Skin of body (tissue), 2 donors: ENCODE data around the gene PIK3AP1. TPM values are rescaled to one million over a fixed set of nuclear protein-coding genes. Genes with fewer than 3 reads are reported as not detected.
"Not testable (repeated sequence)": the region's sequence is repeated elsewhere in the genome, so short reads cannot be mapped to it uniquely, and the experiment has no call there.

ENCODE experiments used
- DNase-seq: peaks from one replicate; lab custom pipeline; 2025; lab: John Stamatoyannopoulos, UW
- total RNA-seq: library from RNA; depleted of rRNA; stranded (reverse); fragments of >200 nt; gene quantifications from one replicate; pipeline ENCODE4 v1.2.3, GENCODE V29; 2014

PIK3AP1 gene, protein sequence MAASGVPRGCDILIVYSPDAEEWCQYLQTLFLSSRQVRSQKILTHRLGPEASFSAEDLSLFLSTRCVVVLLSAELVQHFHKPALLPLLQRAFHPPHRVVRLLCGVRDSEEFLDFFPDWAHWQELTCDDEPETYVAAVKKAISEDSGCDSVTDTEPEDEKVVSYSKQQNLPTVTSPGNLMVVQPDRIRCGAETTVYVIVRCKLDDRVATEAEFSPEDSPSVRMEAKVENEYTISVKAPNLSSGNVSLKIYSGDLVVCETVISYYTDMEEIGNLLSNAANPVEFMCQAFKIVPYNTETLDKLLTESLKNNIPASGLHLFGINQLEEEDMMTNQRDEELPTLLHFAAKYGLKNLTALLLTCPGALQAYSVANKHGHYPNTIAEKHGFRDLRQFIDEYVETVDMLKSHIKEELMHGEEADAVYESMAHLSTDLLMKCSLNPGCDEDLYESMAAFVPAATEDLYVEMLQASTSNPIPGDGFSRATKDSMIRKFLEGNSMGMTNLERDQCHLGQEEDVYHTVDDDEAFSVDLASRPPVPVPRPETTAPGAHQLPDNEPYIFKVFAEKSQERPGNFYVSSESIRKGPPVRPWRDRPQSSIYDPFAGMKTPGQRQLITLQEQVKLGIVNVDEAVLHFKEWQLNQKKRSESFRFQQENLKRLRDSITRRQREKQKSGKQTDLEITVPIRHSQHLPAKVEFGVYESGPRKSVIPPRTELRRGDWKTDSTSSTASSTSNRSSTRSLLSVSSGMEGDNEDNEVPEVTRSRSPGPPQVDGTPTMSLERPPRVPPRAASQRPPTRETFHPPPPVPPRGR
- 6.2 TPM for total RNA-seq

DNA sequence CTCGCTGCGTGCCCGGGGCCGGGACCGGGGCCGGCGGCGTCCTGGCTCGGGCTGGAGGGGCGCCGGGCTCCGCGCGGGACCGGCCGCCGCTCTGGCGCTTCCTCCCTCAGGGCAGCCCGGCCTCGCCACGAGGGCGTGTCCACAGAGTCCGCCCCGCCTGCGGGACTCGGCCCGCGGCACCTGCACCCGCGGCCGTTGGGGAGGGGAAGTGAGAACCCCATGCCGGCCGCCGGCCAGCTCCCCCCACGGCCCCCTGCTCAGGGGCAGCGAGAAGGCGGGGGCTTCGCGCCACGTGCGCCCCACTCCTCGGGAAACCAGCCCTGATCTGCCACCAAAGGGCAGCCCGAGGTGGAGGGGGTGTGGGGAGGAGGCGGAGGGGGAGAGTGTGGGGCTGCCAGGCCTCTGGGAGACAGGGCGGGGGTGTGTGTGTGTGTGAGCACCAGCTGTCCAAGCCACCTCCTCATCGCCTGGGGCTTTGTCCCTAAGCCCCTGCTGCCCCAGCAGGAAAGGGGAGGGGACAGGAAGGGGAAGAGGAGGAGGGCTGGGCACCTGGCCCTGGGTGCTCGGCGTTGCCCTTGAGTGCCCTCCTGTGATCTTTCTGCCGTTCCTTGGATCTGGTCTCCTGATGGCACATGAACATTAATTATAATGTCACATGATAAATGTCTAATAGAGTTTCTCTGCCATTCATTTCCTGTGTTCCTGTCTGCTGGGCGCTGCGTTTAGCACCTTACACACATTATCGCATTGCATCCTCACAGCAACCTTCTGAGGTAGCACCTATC, at the start of gene PIK3AP1:
PIK3AP1 (minus strand) TSS at position 93 of the 785 bp plus-strand sequence. CDS start 120 bp downstream, outside the sequence.
- no peak for DNase-seq

DNA sequence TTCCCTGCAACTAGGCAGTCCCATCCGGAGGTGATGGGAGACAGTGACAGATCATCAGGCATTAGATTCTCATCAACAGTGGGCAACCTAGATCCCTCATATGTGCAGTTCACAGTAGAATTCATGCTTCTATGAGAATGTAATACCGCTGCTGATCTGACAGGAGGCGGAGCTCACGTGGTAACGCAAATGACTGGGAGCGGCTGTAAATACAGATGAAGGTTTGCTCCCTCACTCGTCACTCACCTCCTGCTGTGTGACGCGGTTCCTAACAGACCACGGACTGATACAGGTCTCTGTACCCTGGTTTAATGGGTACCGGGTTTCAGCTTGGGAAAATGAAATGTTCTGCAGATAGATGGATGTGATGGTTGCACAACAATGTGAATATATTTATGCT, 47.8 kb upstream of the PIK3AP1 start:
- no peak for DNase-seq

DNA sequence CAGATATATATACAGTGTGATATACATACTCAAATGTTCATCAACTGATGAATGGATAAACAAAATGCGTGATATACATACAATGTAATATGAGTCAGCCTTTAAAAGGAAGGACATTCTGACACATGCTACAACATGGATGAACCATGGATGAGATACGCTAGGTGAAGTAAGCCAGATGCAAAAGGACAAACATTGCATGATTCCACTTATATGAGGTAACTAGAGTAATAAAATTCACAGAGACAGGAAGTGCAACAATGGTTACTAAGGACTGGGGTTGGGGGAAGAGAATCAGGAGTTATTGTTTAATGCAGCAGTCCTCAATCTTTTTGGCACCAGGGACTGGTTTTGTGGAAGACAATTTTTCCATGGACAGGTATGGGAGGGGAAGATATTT, 47.3 kb upstream of the PIK3AP1 start:
- DNase-seq, result no peak

DNA sequence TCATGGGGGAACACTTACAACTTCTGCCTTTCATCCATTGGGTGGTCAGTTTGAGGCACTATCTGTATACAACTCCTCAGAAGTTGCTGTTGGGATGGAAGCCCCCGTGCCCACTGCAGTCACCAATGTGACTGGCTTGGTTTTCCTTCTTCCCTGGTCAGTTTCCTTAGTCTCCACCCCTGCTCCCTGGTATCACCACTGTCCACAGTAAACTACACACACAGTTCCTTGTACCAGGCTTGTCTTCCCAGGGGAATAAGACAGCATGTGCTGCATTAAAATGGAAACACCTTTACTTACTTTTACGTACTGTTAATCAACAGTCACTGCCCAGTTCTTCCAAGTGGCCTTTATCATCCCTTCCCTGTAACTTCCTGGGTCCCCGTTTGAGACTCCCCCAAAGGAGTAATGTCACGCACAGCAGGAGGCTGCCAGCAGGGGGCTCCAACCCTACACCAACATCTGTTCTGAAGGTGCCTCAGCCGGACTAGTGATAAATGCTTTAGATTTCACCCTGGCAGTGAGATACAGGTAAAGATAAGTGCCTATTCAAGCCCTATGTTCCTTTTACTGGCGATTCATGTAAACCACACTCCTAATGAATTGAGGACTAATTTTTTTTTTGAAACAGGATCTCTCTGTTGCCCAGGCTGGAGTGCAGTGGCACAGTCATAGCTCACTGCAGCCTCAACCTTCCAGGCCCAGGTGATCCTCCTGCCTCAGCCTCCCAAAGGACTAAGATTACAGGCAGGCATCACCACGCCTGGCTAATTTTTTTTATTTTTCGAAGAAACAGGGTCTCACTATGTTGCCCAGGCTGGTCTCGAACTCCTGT, 45.3 kb upstream of the PIK3AP1 start:
- DNase-seq, result no peak

DNA sequence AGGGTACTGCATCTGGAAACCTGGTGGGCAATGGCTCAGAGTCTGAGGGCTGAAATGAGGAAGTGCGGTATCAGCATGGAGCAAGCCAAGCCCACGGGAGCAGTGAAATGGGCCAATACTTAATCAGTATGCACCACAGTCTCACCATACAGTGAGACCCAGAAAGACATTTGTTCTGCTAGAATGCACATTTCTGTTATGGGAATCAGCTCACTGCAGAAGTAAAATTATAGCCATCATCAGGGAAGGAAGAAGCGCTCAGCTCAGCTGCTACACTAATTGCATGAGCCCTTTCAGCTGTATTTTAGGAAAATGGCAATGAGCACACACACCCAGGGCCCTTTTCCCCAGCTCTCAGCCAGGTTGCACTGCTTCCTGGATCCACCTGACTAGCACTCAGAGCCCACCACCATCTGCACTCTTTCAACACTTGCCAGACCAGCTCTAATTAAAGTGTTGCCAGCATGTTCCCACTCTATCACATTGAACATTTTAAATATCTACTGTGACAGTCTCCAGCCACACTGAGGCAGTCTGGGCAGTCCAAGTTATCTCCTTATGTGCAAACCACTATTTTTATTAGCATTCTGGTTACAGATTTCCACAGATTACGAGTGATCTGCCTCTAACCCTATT, 44.2 kb upstream of the PIK3AP1 start:
- no peak for DNase-seq

DNA sequence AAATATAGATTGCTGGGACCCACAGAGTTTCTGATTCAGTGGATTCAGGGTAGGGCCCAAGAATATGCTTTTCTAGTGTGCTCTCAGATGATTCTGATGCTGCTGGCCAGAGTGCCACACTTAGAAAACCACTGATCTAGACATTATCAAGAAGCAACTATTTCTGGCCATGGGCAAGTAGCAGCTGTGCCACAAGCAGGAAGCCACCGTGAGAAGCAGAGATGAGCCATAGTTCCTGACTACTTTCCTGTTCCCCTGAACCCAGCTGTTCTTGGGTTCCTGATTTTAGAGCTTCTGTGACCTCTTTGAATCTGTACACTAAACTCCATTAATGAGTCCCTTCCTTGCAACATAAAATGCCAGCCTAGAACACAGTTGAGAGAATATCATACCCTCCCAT, 38.1 kb upstream of the PIK3AP1 start:
- DNase-seq, result no peak

DNA sequence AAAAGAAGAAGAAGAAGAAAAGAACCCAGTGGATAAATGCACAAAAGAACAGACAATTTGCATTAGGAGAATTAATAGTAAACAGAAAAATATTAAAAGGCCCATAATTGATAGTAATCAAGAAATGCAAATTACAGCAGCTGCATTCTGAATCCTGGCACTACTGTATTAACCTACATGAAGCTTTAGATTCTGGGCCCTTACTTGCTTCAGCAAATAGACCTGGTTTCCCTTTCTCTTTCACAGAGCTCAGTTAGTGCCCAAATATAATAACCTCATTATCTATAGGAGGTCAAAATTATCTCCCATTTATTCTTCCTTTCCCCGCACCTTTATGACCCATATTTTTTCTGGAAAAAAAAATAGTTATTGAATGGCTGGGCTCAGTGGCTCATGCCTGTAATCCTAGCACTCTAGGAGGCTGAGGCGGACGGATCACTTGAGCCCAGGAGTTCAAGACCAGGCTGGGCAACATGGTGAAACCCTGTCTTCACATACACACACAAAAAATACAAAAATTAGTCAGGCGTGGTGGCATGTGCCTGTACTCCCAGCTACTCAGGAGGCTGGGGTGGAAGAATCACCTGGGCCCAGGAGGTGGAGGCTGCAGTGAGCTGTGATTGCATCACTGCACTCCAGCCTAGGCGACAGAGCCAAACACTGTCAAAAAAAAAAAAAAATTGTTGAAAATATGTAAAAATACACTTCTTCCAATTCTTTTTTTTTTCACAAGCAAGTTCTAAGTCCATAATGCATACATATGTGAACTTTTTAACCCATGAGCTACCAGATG, 36.0 kb upstream of the PIK3AP1 start:
- DNase-seq, result no peak

DNA sequence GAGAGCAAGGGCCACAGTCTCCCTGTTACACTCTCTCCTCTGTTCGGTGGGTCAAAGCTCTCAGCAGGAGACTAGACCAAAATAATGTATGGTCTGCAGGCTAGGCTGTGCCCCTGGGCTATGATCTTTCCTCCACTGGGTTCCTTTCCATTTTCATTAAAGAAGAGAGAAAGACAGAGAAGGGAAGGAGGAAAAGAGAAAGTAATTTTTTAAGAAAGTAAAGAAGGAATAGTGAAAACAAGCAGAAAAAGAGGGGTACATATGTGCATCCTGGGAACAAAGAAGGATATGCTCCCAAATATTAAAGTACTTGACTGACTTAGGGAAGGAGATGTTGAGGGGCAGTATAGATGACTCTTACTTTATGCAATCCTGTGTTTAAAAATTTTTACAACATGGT, 33.6 kb upstream of the PIK3AP1 start:
- no peak for DNase-seq

DNA sequence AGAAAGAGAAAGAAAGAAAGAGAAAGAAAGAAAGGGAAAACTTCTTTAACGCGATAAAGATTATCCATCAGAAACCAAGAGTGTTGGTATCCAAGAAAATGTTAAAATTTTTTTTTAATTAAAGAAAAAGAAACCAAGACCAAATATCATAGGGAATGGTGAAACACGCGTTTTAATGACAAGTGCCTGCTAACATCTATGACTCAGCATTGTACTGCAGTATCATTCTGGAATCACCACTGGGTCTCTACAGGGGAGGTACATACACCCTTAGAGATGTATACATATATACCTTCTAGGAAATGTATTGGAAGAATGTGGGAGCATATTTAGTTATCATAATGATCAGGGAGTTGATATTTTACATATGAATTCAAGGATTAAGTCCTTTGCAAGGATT, 32.1 kb upstream of the PIK3AP1 start:
- DNase-seq, result no peak

DNA sequence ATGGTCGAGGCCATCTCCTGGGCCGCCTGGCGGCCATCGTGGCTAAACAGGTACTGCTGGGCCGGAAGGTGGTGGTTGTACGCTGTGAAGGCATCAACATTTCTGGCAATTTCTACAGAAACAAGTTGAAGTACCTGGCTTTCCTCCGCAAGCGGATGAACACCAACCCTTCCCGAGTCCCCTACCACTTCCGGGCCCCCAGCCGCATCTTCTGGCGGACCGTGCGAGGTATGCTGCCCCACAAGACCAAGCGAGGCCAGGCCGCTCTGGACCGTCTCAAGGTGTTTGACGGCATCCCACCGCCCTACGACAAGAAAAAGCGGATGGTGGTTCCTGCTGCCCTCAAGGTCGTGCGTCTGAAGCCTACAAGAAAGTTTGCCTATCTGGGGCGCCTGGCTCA, 30.0 kb upstream of the PIK3AP1 start:
- not testable (repeated sequence) for DNase-seq

DNA sequence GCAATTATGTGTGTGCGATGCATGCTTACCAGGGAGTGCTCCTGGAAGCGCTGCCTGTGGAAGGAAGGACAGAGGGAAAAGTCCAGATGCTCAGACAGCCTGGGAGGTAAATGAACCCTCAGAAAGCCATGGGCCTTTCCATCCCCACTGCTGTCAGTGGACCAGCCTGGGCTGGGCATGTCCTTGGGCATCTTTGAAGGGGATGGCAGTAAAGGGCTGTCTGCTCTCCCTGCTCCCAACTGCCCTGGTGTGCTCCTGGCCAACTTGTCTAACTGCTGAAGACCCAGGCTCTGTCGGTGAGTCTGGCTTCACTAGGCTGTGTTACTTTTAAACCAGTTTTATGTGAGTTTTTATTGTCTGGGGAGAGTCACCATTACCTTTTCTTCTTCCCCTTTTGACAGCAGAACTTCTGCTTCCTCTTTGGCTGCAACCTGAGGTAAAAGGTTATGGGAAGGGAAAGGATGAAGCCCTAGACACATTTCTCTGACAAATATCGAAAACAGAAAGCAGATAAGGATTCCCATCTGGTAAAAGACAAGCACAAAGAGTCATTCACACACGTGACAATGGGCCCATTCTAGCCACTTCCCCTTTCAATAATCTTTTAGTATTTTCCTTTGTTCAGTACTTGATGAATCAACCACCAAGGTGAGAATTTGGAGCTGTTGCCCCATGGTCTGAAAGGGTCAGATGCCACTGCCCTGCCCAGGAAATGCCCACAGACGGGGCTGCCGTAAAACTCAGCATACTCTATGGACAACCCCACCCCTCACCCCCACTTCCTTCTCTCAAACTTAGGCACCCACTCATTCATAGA, 27.6 kb upstream of the PIK3AP1 start:
- no peak for DNase-seq

DNA sequence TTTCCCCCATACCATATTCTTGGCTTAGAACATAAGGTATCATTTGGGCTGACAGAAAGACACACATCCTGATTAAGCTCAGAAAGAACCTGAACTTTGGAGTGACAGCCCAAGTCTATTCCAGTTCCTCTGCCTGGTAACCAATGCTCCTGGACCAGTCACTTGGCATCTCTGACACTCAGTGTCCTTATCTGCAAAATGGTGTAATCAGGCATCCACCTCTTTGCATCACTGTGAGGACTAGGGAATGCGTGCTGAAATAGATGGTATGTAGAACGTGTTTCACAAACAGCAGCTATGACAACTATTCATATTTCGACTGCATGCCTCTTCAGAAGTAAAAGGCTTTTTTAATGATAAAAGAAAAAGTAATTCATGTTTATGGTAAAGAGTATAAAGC, 26.2 kb upstream of the PIK3AP1 start:
- DNase-seq, result no peak

DNA sequence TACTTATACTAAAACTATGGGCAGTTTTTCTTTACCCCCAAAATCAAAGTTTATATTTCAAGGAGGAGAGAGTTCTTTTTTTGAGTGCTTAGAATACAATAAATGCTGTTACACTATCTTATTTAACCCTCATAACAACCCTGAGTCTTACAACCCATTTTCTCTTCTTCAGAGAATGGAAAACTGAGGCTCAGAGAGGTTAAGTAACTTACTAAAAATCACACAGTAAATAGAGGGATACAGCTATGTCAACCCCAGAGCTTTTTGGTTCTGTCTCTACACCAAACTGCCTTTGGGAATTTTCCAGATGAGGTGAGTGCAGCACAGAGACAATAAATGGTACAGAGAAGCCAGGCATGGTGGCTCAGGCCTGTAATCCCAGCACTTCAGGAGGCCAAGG, 25.6 kb upstream of the PIK3AP1 start:
- DNase-seq, result no peak

DNA sequence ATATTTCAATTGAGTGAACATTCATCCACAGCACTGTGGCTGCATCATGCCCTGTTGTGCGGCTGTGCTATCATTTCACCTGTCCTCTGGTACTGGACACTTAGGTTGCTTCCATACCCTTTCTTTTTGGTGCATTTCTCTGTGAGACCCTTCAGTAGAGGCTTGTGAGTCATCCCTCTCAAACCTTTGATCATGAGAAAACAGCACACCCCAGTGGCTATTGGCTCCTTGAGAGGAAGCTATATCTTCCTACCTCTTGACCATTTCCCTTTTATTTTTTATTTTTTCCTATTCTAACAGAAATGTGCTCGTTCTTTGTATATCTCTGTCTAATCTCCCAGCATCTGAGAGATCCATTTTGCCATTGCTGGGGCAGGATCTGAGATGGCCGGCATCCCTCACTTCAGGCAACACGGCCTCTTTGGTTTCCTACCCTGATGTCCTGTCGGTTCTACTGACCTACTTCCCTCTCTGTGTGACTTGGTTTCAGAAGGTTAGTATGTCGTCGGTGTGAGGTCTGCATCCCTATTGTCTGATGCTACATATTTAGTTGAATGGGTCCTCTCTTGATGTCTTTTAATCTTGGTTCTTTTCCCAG, 23.8 kb upstream of the PIK3AP1 start:
- no peak for DNase-seq

DNA sequence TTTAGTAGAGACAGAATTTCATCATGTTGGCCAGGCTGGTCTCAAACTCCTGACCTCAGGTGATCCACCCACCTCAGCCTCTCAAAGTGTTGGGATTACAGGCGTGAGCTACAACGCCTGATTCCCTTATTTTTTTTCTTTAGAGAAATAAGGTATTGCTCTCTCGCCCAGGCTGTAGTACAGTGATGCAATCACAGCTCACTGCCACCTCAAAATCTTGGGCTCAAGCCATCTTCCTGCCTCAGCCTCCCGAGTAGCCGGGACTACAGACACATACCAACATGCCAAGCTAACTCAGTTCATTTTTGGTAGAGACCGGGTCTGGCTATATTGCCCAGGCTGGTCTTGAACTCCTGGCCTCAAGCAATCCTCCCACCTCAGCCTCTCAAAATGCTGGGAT, 21.2 kb upstream of the PIK3AP1 start:
- DNase-seq, result not testable (repeated sequence)

DNA sequence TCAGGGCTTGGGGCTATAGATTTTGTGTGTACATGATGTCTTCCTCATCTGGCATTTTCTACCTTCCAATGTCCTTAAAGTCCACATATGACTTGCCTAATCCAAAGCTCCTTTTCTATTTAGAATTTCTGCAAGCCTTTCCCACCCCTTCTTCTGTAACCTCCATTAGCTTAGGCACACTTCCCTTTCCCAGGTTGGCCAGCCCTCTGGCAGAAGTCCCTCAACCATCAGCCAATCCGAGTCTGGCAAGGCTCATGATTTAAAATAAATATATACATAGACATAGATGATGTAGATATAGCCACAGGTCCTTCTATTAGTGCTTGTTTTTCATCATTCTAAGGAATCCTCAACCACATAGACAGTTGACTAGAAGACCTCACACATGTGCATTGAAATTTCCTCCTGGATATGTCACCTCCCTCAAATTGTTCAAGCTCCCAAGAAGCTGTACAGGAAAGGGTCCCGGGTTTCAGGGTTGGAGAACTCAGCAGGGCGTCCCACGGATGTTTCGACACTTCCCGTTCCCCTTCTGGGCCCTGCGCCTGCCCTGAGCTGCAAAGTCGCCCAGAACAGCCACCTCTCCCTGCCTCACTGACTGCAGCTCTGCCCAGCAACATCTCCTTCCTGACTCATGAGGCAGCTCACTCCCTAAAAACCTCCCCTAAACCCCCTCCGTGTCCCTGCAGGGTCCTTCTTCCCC, 20.4 kb upstream of the PIK3AP1 start:
- no peak for DNase-seq

DNA sequence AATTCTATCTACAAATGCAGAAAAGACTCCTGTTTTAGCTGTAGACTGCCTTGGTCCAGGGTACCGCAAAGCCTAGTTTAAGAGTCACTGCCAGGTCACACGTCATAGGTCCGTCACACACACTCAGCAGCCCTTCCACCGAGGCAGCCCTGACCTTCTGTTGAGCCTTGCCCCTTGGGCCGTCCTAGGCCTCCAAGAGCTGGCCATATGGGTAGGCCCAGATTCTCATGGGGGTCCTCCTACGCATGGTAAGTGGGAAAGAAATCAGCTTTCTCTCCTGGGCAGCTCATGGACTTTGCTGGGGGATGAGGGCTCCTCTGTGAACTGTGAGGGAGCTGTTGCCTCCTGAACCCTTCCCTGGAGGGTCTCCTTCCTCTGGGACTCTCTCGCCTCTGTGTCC, 19.8 kb upstream of the PIK3AP1 start:
- no peak for DNase-seq
